A549 treated with dexamethasone at 1 μM for 4 hours (cell line): ENCODE measurements around the gene OXSM. TPM values are rescaled to one million over a fixed set of nuclear protein-coding genes. Genes with fewer than 3 reads are reported as not detected.

Experiments
- total RNA-seq: library from RNA; stranded (reverse); fragments of 200-300 nt; extraction: Qiagen RNA extraction; gene quantifications from 5 replicates; pipeline ENCODE4 v1.2.3, GENCODE V29; 2022

Gene OXSM
- total RNA-seq = 15.1 to 18.5 TPM (median 15.9 TPM) in 5 replicates

DNA sequence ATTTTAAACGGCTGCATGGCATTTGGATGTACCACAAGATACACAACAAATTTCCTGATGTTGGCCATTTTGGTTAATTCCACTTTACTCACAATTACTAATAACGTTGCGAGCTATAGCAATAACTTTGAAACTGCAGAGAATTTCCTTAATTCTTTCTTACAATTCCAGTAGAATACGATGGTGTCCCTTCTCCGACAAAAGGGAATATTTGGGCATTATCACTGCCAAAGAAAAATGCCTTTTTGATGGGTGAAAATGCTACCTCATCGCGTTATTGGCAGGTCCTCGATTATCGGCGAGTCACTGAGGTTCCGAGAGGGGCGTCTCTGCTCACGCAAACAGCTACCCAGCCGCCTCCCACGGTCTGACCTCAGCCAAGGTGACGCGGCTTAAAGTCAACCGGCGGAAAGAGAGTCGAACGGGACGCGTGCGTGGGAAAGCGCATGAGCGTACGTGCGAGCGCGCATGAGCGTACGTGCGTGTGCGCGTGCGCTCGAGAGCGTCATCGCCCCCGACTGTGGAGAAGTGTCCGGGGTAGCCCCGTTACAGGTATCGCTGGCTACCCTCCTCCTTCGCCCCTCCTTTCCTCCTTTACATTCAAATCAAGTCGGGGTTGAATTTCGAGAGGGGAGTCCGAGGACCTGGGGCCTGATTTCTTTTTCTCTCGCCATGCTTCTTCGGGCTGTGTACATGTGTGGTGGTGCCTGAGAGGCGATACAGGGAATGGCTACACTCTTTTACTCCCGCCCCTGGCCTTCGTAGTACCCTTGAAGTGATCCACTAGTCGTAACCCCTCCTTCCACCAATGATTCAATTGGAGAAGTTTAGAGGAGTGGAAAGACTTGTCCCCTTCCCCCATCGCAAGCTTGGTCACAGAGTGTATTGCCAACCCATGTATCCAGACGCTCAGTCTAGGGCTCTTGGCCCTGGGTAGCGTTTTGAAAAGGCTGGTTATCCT, at the start of gene OXSM:
Gene OXSM, plus strand, starts transcription at position 495 of the 961 bp plus-strand sequence. CDS start 931 bp downstream, outside the sequence.

DNA sequence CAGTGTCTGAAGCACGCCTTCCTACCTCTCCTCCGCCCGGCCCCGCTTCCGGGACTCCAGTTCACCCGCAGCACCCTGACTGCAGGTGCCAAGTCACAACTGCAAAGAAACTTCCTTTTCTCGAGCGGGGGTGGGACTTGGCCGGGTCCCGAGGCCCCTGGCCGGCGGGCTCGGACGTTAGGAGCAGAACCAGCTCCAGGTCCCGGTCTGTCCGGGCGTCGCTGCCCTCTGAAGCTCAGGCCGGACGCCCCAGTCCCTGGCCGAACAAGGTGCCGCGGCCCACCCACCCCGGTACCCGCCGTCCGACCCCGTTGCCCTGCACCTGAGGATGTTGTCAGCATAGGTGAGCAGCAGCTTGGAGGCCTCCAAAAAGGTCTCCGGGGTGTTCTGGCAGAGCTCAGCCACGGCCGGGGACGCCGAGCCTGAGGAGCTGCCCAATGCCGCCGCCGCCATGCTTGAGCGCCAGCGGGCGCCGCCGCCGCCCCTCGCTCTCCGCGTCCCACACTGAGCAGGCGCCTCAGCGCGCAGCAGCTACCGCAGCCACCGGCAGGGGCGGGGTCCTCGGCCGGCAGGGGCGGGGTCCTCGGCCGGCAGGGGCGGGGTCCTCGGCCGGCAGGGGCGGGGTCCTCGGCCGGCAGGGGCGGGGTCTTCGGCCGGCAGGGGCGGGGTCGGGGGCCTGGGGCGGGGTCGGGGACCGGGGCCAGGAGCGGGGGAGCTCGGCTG, 6.8 kb upstream of the OXSM start, which contains the start of gene NGLY1:
Gene NGLY1, minus strand, starts transcription at position 506 of the 723 bp plus-strand sequence. Its CDS starts 53 bp downstream, at position 453.

Other genes with a start within 250 kb of the OXSM start
- gene TOP2B, start 125.2 kb upstream of the OXSM start, total RNA-seq = 66.2 to 78.3 TPM (median 71.8 TPM) in 5 replicates
- gene NGLY1, start 6.6 kb upstream of the OXSM start, total RNA-seq = 20.1 to 22.1 TPM (median 21.3 TPM) in 5 replicates